Measurements from ENCODE around the gene TRABD2B.

- no peak for TF ChIP-seq POLR2A (IDR thresholded peaks at IDR 0.05)
- TF ChIP-seq CTCF (IDR thresholded peaks at IDR 0.05 in 4 of 5, conservative IDR thresholded peaks at IDR 0.05 in 1 of 5): no peak
These were observed 18.7 kb downstream of the TRABD2B start for GRCh38 chr1:47978486-47978885.
